HG02981 (cell line): ENCODE results near the gene HHLA2.
"Not testable (repeated sequence)": the region's sequence is repeated elsewhere in the genome, so short reads cannot be mapped to it uniquely, and the experiment has no call there.

Experiments used
- ATAC-seq: cut with Tn5 transposase; IDR thresholded peaks from one replicate; pipeline ENCODE4 v1.9.1; 2021; ENCODE audit warnings: mild to moderate bottlenecking, moderate library complexity; ENCODE audit not compliant: unreplicated experiment

Gene HHLA2

DNA sequence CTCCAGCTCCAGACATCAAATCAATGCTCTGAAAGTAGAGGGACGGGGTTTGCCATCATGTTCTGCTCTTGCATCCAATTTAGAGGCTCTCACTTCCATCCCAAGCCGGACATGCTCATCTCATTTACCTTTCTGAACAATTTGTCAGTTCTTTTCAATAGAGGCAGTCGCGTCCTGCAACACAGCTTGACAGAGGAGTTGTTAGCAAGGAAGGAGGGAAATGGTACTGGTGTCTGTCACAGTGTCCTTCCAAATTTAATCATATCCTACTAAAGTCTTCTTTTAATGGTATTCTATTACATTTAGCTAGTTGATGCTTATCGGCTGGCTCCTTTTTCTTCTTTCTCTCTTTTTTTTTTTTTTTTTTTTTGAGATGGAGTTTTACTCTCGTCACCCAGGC, 45.6 kb downstream of the HHLA2 start:
- ATAC-seq, result no peak

DNA sequence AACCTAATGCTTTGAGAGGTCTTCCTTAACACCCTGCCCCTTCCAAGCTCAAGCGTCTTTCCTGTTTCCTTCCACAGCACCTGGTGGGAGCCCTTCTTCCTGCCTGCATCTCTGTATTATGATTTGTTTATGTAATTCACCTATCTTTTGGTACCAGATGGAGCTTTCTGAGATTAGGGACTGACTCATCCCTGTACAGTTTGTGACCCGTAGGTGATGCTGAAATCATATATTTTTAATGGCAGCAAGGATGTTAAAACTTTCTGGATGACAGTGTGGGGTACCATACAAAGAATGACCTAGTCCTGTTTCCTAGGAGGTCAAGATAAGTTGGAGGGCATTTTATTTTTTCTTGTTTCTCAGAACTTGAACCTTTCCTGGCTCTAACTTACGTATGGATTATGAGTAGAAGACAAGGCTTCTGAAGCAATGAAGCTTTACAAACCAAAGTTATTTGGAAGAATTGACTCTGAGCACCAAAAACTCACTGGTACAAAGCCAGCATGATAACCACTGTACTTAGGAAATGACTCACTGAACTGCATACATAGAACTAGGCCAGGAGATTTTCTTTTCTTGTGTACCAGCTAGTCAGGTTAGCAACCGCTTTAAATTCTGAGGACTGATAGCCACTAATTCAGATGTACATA, 46.6 kb downstream of the HHLA2 start:
- ATAC-seq, result peak; percentile 71

DNA sequence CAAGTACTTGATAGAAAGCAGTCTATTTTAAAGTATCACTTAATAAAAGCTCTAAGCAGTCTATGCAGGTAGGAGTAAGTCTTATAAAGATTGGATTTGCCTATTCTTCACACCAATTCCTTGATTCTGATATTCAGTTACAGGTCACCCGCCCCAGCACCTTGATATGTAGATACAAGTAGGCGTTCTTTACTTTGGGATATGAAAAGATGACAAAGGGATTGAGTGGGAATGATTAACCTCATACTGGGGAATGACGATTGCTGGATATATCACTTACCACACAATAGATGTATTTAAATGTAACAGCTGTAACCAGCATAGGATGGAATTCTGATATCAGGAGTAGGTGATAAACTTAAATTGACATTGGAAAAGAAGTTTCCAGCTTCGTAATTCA, 47.1 kb downstream of the HHLA2 start:
- no peak for ATAC-seq

DNA sequence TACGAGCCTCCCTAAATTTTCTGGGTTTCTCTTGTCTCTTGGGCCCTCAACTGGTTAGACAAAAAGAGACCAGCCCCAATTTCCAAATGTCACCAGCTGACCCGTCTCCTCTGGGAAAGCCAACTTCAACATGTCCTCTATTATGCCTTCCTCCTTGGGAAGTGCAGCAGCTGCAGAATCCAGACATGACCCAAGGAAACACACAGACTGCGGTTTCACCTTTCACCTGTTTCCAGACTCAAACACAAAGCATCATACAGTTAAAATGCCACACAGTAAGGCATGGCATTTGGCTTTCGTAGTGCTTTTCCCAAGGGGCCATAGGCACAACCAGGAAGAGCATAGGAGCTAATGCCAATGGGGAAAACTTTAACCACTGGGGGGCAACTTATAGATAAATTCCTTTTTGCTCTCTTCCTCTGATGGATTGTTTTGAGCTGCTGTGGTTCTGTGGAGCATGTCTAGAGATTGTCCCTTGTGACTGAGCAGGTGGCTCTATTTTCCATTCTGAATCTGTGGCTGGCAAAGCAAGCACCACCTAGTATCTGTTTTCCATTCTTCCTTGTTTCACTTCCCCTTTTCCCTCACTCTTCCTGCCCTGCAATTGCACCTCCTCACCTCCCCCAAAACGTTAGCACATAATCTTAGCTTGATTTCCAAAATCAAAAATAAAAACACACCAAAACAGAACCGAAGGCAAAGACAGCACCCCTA, 49.3 kb downstream of the HHLA2 start:
- ATAC-seq, result no peak

DNA sequence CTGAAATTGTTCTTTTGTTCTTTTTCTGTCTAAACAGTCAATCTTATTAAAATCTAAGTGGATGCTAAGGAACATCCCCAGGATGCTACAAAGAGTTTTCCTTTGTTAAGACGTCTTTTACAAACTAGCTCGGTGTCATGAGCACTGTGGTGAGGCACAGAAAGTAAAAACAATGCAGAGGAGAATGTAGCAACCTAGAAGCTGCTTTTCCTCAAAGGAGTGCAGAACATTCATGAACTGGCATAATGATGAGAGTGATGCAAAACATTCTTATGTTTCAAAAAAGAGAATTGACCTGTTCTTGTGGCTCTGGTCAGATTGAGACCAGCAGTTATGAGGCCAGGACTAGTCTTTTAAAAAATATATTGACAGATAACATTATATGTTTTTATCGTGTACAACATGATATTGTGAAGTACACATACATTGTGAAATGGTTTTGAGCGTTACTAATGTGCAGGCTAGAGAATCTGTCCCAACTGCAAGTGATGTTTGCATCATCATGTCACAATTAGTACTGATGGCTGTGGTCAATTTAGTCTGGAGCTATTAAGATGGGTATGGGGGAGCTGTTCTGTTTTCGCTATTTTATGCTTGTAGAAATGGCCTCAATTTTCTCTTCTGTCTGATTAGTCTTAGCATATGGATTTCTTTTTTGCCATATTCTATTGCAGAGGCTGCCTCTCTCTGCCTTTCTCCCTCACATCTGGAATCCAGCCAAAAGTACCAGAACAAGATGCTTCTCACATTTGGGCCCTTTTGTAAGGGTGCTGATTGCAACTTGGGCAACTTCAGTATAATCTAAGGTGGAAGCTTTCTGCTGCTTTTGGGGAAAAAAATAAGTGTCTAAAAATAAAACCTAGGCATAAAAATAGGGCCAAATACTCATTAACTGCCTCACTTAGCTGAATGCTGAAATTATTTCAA, 50.2 kb downstream of the HHLA2 start:
- no peak for ATAC-seq

DNA sequence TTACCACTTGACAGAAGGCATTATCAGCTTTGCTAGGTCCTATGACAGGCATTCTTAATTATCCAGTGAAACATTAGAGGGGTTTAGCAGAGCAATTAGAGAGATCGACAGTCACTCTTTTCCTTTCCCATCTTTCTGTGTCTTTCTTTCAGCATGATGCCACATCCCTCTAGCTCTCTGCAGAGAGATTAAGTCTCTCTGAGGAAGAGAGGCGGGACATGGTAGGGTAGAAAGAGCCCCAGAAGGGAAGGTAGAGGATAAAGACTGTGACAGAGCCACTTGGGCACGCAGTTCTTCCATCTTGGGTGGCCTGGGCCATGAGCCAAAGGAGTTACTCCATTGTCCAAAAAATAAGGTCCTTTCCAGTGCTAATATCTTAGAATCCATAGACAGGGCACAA, 55.8 kb downstream of the HHLA2 start:
- no peak for ATAC-seq

DNA sequence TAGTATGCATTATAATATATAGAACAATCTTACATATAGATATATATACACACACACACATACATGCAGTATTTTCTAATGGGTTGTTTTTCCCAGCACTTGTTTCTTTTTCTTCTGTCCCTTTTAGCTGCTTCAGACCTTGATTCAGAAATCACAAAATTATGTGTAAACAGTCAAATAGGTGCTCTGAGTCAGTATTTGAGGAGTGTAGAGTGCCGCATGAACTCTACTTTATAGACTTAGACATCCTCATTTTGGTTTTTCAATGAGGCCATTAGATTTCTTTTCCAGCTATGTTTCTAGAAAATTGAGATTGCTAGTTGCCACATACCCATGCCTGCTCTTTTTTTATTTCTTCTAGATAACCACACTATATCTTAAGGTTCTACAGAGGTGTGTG, 58.2 kb downstream of the HHLA2 start:
- no peak for ATAC-seq

DNA sequence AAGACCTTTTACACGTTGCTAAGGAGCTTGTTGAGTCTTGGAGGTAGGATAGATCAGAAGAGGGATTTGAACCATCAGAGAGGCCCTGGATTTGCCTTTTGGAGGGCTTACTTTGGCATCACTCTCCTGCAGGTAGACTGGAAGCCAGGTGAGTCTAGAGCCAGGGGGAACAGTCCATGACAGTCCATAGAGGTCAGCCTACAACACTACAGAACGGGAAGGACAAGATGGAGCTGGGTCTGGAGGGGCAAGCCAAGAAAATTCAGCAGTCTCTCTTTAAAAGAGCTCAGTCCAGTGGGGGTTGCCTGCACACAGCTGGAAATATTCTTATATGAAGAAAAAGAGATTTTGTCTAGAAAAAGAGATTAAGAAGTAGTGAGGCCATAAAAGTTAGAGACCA, 60.7 kb downstream of the HHLA2 start:
- no peak for ATAC-seq

DNA sequence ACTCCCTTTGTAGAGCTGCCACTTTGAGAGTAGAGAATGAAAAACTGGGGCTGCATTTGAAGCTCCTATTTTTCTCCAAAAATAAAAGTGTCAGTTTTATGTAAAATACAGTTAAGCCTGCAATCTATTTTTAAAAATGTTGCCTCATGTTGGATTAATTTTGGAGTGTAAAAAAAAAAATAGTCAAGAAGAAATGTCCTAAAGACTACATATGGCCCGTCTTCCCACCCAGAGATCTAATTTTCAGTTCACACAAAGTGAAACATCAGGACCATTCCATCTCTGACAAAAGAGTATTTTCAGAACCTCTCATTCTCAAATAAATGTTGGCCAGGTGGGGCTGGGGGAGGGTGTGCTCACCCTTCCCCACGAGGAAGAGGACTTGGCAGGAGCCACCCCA, 62.7 kb downstream of the HHLA2 start:
- no peak for ATAC-seq

DNA sequence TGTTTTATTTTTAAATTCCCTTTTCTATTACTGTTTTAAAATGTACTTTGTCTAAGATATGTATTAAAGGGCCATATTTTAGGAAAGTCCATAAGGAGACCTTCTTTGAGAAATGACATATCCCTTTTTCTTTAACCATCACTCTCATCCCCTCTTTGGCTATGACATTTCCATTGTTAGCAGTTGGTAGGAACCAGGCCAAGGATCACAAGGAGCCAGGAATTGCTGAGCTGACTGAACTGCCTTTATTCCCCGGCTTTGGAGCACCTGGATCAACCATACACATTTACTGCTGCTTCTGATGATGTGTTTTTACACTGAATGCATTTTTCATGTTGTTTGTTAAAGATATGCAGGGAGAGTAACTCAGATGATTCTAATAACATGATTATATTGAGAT, 79.7 kb downstream of the HHLA2 start:
- ATAC-seq, result no peak

DNA sequence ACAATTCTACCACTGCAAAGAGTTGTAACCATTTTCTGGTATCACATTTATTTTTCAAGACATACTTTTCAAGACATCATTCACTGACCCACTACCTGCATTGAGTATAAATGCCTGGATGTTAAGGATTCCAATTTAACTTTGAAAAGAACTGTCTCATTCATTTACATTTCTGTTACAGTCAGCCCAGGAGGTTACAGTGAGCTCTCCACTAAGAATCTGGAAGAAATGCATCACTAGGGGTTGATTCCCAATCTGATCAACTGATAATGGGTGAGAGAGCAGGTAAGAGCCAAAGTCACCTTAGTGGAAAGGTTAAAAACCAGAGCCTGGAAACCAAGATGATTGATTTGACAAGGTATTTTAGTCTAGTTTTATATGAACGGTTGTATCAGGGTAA, 81.0 kb downstream of the HHLA2 start:
- no peak for ATAC-seq

DNA sequence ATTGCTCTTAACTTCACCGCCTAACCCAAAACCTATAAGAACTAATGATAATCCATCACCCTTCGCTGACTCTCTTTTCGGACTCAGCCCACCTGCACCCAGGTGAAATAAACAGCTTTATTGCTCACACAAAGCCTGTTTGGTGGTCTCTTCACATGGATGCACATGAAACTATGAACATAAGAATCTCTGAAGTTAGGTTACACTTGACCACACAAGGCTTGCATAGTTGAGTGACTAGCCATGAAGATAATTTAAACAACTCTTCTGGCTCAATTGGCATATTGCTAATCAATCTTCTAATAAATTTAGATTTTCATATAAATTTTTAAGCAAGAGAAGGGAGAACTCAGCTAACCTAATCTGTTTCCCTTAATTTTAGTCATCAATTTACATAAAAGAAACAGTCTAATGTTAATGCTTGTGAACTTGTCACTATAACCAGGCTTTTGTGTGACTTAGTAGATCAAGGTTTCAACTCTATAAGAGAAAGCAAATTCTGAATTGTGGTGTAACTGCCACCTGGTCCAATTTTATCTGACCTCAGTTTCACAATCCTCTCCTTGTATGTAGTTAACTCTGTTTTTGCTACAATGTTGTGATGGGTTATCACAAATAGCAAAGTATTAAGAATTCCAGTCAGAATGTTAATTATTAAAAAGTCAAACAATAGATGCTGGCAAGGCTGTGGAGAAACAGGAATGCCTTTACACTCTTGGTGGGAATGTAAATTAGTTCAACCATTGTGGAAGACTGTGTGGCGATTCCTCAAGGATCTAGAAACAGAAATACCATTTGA, 82.0 kb downstream of the HHLA2 start:
- no peak for ATAC-seq

DNA sequence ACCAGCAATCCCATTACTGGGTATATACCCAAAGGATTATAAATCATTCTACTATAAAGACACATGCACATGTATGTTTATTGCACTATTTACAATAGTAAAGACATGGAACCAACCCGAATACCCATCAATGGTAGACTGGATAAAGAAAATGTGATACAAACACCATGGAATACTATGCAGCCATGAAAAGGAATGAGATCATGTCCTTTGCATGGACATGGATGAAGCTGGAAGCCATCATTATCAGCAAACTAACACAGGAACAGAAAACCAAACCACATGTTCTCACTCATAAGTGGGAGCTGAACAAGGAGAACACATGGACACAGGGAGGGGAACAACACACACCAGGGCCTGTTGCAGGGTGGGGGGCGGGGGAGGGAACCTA, 82.6 kb downstream of the HHLA2 start:
- not testable (repeated sequence) for ATAC-seq

DNA sequence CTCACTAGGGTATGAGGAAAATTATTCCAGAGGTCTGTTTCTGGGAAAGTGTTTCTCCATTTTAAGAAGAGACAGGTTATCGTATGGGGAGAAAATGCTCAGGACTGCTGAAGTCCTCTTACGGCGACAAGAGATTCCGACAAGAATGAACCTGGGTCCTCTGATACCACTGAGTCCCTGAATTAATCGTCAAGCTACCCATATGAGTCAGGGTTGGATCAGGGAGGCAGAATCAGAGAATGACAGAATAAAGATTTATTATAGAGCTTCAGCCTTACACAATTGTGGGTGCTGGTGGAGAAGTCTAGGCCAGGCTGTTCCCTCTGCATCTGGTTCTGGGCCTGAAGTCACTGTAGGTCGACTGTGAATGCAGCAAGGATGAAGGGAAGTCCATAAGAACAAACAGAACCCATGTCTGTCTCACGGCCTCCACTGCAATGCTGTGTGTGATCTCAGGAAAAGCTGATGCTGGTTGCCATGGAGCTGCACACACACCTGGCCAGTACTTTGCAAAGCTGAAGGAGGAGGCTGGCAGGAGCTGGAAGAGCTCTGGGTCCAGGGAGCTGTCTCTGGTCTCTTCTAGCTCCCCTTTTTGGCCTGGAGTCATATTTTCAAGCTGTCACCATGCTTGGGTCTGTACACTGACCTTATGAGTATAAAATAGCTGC, 83.9 kb downstream of the HHLA2 start:
- no peak for ATAC-seq

DNA sequence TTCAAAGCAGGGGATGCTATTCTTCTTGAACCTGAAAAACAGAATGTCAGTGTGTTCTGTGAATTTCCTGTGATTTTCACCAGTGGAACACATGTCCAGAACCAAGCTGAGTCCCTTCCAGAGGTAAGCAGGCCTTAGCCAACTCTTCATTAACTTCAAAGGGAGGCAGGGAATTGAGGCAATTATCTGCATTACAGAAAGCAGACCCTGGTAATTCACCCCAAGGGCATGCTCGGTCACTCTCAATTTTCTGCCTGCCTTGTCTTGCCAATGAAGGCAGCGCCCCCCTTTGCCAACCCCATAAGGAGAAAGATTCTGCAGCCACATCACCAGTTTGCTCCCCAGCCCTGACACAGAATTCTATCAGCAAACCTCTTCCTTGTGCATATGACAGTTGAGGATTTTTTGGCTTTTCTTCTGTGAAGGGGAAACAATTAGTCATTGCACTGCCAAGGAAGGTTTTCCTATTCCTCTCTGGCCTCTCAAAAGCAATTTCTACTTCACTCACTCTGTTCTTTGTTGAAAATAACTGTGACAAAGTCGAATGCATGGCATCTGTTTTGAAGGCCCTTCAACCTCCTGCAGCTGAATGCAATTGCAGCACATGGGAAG, 85.3 kb downstream of the HHLA2 start:
- ATAC-seq, result no peak

DNA sequence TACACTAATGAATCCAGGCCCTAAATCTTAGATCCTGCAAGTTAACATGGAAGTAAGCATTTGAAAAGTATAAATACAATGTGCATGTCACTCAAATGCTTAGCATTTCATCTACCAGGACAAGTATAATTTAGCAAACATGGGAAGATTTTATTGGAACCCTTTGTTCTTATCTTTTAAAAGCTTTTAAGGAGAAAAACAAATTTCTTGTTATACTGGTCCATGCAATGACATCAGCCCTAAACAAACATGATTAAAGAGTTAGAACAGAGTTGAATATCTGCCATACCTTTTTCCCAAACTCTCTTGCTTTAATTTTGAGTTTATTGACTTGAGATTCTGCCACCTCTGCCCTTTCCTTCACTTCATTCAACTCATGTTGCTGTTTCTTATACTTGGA, 87.0 kb downstream of the HHLA2 start:
- ATAC-seq, result no peak

DNA sequence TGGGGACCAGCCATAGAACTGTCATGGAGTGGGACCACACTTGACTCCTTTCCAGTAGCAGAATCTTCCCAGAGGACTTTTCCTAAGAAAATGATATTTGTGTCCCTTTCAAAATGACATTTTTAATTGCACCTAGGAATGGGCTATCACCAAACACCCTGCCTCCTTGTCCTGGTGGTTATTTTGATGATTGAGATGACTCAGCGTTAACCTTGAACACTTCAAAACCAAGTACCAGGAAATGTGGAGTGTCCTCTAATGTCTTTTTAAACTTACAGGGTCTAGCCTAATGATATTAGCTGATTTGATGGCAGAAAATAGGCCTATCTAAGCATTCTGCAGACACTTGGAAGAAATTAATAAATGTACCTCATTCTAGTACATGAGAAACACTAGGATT, 90.7 kb downstream of the HHLA2 start:
- ATAC-seq, result no peak

DNA sequence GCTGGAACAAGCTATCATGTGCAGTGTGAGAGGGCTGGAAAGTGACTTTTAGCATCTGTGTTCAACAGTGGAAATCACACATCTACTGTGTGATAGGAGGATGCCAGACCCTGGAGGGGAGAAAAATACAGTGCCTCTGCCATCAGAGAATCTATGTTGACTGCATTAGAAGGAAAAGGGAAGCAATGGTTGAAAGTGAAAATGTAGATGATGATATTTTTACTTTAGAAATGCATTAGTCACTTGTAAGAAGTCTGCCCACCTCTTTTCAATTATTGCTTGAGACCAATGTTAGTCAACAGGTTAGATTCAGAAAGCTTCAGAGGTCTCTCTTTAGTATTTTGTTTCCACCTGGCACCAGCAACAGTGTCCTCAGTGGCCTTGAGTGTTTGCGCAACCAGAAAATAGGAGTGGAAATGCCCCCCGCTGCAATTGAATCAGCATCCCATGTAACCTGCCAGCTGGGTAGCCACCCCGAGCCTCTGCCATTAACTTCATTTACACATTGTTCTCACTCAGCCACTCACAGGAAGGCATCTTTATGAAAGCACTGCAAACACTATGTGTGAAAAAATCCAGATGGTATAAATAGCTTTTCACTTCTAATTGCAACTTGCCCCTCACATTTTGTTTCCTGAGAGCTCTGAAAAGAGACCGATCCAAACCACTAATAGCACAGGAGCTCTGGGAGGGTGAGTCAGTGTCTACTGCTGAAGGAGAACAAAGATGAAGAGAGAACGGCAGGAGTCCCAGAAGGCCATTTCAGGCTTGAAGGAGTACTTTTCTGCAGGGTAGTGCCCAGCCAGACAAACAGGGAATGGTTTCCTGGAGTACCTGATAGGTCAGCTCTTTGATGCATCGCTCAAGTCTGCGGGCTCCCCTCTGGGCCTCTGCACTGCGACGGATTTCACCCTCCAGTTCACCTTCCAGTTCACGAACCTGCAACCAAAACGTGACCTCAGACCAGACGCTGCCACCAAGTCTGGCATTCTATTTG, 92.1 kb downstream of the HHLA2 start:
- ATAC-seq, result peak; percentile 73

DNA sequence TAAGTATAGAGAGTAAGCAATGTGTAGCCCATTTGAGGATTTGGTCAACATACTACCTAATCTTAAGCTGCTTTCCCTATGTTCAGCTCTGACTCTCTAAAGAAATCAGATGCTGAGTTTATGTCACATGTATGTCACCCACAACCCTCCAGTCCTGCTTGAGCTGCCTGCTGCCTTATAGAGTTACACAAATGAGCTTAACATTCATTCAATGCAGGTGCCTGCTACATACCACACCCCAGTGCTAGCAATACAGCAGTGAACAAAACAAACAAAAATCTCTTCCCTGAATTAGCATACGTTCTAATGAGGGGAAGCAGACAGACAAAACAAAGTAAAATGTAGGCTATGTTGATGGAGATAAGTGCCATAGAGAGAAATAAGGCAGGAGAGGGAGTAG, 93.0 kb downstream of the HHLA2 start:
- no peak for ATAC-seq
